ENCODE results near the gene BMPR1B.
"Not testable (repeated sequence)": the region's sequence is repeated elsewhere in the genome, so short reads cannot be mapped to it uniquely, and the experiment has no call there.

BMPR1B gene

GRCh38 chr4:94763500-94763899, 5.7 kb downstream of the BMPR1B start:
- no peak for DNase-seq

GRCh38 chr4:94764069-94764468, 6.3 kb downstream of the BMPR1B start:
- DNase-seq = no peak

GRCh38 chr4:94765174-94765573, 7.4 kb downstream of the BMPR1B start:
- no peak for DNase-seq

DNA sequence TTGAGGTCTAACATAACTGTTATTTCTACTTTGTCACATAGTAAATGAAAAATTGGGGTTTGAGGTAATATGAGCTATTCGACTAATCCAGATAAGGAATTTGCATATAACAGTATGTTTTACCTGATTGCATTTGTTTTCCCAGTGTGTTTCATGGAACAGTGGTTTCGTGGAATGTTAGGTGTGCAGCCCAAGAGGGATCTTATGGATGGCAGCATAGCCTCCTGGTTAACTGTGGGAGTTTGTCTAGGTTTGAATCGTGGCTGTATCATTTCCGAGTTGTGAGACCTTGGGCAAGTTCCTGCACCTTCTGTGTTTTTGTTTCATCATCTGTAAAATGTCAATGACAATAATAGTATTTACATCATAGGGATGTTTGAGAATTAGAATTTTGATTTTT, 7.9 kb downstream of the BMPR1B start:
- DNase-seq = no peak

DNA sequence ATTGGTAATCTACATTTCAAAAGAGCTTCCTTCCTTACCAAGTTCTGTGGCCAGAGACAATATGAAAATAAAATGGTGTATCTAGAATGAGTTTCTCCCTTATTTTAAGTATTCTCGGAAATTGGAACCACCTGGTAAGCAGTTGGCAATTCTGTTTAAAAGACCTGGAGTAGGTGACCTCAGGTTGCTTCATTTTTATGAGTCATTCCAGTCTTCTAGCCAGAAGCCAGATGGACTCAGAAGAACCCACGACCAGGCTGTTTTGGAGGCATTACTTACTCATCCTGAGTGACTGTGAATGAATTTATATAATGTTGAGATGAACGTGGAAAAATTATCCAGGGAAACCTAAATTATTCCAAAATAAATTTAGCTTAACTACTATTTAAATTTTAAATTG, 9.1 kb downstream of the BMPR1B start:
- no peak for DNase-seq

DNA sequence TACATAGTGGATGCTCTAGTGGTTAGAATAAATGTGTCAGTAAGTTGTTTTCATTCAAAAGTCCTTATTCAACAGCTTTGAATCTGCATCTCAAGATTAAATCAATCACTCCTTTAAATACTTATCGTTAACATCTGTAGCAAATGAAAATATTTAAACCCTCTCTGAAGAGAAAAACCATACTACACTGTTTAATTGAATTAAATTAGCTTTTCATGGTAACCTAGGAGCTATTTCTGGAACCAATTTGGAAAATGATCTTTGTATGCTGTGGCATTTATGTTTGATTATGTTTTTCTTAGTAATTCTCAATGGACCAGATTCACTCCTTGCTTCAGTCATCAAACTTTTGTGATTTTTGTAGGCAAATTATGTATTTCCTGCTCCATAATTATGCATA, 9.7 kb downstream of the BMPR1B start:
- no peak for DNase-seq

- no peak for DNase-seq
These were observed 25.0 kb downstream of the BMPR1B start for GRCh38 chr4:94782707-94783106.

- DNase-seq = no peak
These were observed 33.9 kb downstream of the BMPR1B start for GRCh38 chr4:94791701-94792100.

- DNase-seq = no peak
These were observed 41.1 kb downstream of the BMPR1B start for GRCh38 chr4:94798808-94799207.

- no peak for DNase-seq
These were observed 43.3 kb downstream of the BMPR1B start for GRCh38 chr4:94801016-94801415.

DNA sequence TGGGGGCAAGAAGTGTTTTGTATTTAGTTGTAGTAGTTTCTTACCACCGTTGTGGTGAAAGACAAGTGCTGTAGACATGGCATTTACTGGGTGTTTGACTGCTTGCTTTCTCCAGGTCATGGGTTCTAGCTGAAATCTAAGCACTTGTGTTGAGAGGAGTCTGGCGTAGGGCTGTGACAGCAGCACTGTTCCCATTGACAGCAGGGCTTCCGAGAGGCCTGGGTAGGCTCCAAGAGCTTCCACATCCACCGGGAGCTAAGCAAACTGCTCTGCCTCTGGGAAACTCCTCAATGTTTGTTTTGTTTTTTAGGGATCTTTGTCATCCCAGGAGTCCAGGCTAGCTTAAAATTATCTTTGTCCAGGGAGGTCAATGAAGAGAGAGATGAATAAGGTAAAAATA, 44.3 kb downstream of the BMPR1B start:
- no peak for DNase-seq

- DNase-seq = no peak
These were observed 45.4 kb downstream of the BMPR1B start for GRCh38 chr4:94803181-94803580.

DNA sequence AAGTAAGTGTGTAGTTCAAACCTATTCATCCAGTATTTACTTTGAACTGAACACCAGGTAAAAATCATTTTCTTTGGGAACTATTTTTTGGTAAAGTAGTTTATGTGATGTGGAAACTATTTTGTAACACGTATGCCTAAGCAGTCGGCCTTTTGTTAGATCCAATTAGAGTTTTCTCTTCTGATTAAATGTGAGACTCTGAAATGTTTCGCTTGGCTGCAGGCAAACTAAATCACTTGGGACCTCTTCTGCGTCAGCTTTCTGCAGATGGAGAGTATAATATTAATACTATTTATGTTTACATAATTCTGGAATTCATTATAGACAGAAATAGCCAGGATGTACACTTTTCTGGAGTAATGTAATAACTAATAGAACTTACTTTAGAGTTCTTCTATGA, 46.9 kb downstream of the BMPR1B start:
- no peak for DNase-seq

DNA sequence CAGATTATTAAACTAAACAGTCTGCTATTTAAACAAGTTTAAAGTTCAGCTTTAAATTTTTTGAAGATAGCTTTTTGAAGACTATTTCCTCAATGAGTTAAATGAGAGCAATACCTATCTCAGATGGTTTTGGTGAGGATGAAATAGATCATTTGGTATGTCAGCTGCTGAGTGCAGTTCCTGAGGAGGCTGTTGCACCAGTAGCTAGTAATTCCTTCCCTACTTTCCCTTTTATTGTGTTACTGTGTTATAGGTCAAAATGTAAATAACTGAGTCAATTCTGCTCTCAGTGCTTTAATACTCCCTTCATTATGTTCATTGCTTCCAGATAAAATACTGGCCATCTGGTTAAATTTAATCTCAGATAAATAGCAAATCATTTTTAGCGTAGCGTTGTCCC, 48.6 kb downstream of the BMPR1B start:
- DNase-seq = no peak

GRCh38 chr4:94811643-94812042, 53.9 kb downstream of the BMPR1B start:
- no peak for DNase-seq

DNA sequence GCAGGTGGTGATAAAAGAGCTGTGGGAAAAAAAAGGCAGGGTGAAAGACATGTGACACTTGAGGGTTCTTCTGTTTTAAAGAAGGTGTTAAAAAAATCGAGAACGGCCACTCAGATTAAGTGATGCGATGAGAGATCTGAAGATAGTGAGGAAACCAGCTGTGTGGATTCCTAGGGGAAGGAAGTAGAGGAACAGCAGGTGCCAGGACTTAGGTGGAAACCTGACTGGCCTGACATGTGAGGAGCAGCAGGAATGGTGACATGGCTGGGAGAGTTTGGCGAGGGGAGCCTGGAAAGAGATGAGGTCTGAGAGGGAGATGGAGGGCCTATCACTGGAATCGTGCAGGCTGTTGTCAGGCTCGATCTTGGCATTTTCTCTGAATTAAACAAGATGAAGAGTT, 55.5 kb downstream of the BMPR1B start:
- no peak for DNase-seq

GRCh38 chr4:94814237-94814636, 56.5 kb downstream of the BMPR1B start:
- DNase-seq = no peak

DNA sequence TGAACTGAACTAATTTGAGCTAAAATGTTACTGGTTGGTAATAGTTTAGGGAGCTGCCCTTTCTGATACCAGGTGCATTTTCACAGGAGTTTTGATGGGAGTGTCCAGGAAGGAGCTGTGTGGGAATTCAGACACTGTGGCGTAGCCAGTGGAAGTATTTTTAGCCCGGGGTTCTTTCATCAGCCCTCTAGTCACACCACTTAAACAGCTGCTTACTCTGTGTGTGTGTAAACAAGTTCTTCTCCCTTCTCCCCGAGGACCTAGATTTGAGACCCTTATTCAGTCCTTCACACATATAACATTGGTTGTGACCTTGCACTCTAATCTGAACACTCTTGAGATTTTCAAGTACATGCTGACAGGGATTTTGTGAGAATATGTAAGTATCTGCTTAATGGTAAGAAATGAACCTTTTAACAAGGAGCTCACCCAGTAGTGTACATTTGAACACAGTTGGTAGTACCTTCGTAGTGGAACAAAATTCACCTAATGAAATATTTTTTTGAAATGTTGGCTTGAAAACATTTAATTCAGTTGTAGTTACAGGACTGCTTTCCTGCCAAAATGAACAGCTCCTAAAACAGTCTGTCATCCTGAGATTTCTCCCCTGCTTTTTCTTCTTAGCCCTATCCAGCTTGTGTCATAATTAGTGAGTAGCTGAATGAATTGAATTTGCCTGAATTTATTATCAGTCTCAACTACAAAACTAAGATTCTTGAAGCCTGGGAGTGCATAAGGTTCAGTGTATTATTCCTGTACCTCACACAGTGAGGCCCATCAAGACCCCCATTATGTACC, 61.8 kb downstream of the BMPR1B start:
- DNase-seq = no peak

- DNase-seq = no peak
These were observed 68.5 kb downstream of the BMPR1B start for GRCh38 chr4:94826206-94826605.

DNA sequence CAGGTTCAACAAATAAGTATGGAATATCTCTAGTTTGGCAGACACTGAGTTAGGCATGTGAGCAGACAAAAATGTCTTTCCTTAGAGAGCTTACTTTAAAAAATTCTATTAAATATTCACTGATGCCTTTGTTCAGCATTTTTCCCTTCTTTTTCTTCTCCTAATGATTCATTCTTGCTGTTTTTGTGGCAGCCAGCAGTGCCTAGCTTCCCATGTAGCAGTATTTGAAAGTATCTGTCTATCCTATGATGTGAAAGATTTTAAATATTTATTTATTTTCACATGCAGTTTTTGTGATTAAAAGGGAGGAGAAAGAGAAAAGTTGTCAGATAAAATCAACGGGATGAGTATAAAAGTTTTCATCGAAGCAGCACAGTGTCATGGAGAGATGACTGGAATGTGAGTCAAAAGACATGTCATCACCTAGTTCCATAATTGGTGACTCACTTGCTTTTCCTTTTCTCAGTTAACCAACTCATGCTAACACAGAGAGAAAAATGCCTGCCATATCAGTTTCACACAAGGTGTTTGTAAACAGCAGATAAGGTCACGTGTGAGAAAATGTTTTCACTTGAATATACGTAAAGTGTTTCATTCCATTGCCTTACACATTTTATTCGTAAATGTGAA, 69.8 kb downstream of the BMPR1B start:
- DNase-seq = no peak

- no peak for DNase-seq
These were observed 71.1 kb downstream of the BMPR1B start for GRCh38 chr4:94828882-94829281.

DNA sequence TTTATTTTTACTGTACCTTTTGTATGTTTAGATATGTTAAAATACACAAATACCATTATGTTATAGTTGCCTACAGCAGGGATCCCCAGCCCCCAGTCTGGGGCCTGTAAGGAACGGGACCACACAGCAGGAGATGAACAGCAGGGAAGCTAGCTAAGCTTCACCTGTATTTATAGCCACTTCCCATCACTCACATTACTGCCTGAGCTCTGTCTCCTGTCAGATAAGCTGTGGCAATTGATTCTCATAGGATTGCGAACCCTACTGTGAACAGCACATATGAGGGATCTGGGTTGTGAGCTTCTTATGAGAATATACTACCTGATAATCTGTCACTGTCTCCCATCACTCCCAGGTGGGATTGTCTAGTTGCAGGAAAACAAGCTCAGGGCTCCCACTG, 73.9 kb downstream of the BMPR1B start:
- DNase-seq = no peak

DNA sequence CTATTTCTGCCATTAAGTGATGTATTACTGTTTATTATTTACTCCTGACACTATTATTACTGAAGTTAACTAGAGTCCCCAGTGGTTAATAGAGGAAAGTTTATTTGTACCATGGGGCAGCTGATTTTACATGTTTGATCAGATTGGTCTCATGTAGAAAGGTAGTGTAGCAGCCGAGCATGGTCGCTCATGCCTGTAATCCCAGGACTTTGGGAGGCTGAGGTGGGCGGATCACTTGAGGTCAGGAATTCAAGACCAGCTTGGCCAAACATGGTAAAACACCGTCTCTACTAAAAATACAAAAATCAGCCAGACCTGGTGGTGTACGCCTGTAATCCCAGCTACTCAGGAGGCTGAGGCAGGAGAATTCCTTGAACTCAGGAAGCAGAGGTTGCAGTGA, 74.6 kb downstream of the BMPR1B start:
- DNase-seq = not testable (repeated sequence)

- no peak for DNase-seq
These were observed 75.6 kb downstream of the BMPR1B start for GRCh38 chr4:94833394-94833793.

DNA sequence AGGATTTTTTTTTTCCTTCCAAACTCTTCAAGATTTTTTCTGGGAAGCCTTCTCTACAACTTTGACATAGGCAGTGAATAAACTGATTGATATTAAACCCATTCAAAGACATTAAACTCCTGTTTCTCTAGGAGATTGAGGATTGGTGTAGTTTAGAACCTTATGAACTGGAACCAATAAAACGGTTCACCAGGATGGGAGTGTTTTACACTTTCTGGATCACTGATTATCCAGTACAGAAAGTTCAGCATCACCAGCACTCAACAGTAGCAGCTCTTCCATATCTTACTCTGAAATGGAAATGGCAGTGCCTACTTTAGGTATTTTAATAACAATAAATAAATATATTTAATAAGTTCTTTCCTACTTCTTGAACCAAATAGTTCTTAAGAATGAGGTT, 76.7 kb downstream of the BMPR1B start:
- no peak for DNase-seq
